Endothelial cell of umbilical vein (primary cell): ENCODE data around the gene CNPPD1. TPM values are rescaled to one million over a fixed set of nuclear protein-coding genes. Genes with fewer than 3 reads are reported as not detected.

Experiments used
- BruUV-seq: library from RNA; stranded (reverse); fragments of 400-500 nt; replicated peaks from 2 replicates; lab custom pipeline; 2021; lab: Mats Ljungman, UMichigan
- CTCF ChIA-PET: fragments of 300-600, 350-600 bp; sonication (Branson Sonifier 250); formaldehyde crosslinking; loops from one replicate; lab custom pipeline; 2021; ENCODE audit warnings: antibody characterized with exemption, inconsistent platforms; lab: Charles Lee
- POLR2A ChIA-PET: fragments of 300-600, 350-600 bp; sonication (Branson Sonifier 250); formaldehyde crosslinking; loops from one replicate; lab custom pipeline; 2021; ENCODE audit warnings: antibody characterized with exemption, inconsistent platforms; lab: Charles Lee
- DNase-seq: peaks from one replicate; pipeline ENCODE4 v3.0.0-alpha.2; 2011; ENCODE audit warnings: low read depth, low spot score
- FAIRE-seq: peaks from 2 replicates; lab custom pipeline; 2011; peaks lifted over from hg19 to GRCh38; lab: Jason Lieb, UNC
- H2AFZ ChIP-seq: 2 replicates; pipeline ENCODE4 v1.6.0; 2012; ENCODE audit warnings: low read depth, low read length, control low read depth, inconsistent platforms
- H3K27ac ChIP-seq: 2 replicates; pipeline ENCODE4 v1.5.1; 2011; ENCODE audit warnings: low read depth, mild to moderate bottlenecking, control low read depth, low read length, moderate library complexity; ENCODE audit not compliant: insufficient read depth
- H3K27me3 ChIP-seq, 2 experiments: 2 replicates each; pipeline versions ENCODE4 v1.6.0 to v1.6.1; 2011; ENCODE audit warnings: low read length in 2 of 2, mixed read lengths in 1 of 2; ENCODE audit not compliant: control insufficient read depth in 2 of 2, insufficient read depth in 2 of 2
- H3K36me3 ChIP-seq, 2 experiments: 2 replicates in 1 of 2; 3 replicates in 1 of 2; pipeline ENCODE4 v1.5.1; 2011; ENCODE audit warnings: low read length in 2 of 2, mild to moderate bottlenecking in 1 of 2, moderate library complexity in 1 of 2; ENCODE audit not compliant: control insufficient read depth in 2 of 2, insufficient read depth in 2 of 2; ENCODE audit errors: extremely low read depth in 1 of 2
- H3K4me1 ChIP-seq: 3 replicates; pipeline ENCODE4 v1.5.1; 2011; ENCODE audit warnings: mild to moderate bottlenecking, low read length; ENCODE audit not compliant: control insufficient read depth, insufficient read depth; ENCODE audit errors: extremely low read depth
- H3K4me2 ChIP-seq: 2 replicates; pipeline ENCODE4 v1.6.1; 2011; ENCODE audit warnings: low read length, control low read depth, mixed read lengths; ENCODE audit not compliant: insufficient read depth
- H3K4me3 ChIP-seq, 3 experiments: fragments of 200-600 bp in 1 of 3; sonication (generic), shearing (Covaris generic) in 1 of 3; replicated peaks in 1 of 3; 2 replicates each; pipeline ENCODE4 v1.5.1; 2011 to 2016; ENCODE audit warnings: control low read depth in 3 of 3, low read length in 3 of 3, mild to moderate bottlenecking in 2 of 3, inconsistent platforms in 1 of 3, low read depth in 1 of 3, moderate library complexity in 1 of 3; ENCODE audit not compliant: insufficient read depth in 1 of 3
- H3K79me2 ChIP-seq: 2 replicates; pipeline ENCODE4 v1.6.0; 2012; ENCODE audit warnings: low read length, inconsistent platforms; ENCODE audit not compliant: control insufficient read depth, insufficient read depth
- H3K9ac ChIP-seq: replicated peaks from 2 replicates; pipeline ENCODE3; 2011; ENCODE audit warnings: low read length, control low read depth; ENCODE audit not compliant: insufficient read depth; ENCODE audit errors: extremely low read depth
- H3K9me1 ChIP-seq: replicated peaks from 3 replicates; pipeline ENCODE4 v1.6.0; 2011; ENCODE audit warnings: mild to moderate bottlenecking, low read length; ENCODE audit not compliant: control insufficient read depth, insufficient read depth; ENCODE audit errors: extremely low read depth
- H3K9me3 ChIP-seq: replicated peaks from 2 replicates; pipeline ENCODE4 v1.5.1; 2012; ENCODE audit warnings: low read length, inconsistent platforms; ENCODE audit not compliant: control insufficient read depth, insufficient read depth
- H4K20me1 ChIP-seq: replicated peaks from 2 replicates; pipeline ENCODE3; 2011; ENCODE audit warnings: mild to moderate bottlenecking, low read length; ENCODE audit not compliant: control insufficient read depth, insufficient read depth; ENCODE audit errors: extremely low read depth
- EZH2 ChIP-seq: IDR thresholded peaks from 2 replicates; pipeline ENCODE4 v1.6.1; 2012; ENCODE audit warnings: borderline replicate concordance, low read depth, mild to moderate bottlenecking, moderate library complexity, low read length, inconsistent platforms; ENCODE audit not compliant: severe bottlenecking
- FOS ChIP-seq: IDR thresholded peaks from 2 replicates; pipeline ENCODE4 v1.6.1; 2011; ENCODE audit warnings: mild to moderate bottlenecking, low read length, moderate library complexity, borderline replicate concordance; ENCODE audit not compliant: insufficient read depth
- GATA2 ChIP-seq: IDR thresholded peaks from 2 replicates; pipeline ENCODE4 v1.7.0; 2011; ENCODE audit warnings: low read depth, mild to moderate bottlenecking, moderate library complexity, mixed read lengths, low read length; ENCODE audit not compliant: insufficient read length, insufficient read depth
- JUN ChIP-seq: IDR thresholded peaks from 2 replicates; pipeline ENCODE4 v1.6.1; 2011; ENCODE audit warnings: borderline replicate concordance, low read depth; ENCODE audit not compliant: insufficient read length, insufficient read depth
- MYC ChIP-seq: IDR thresholded peaks from one replicate; pipeline ENCODE4 v1.6.1; 2011; ENCODE audit warnings: mild to moderate bottlenecking, low read depth, low read length
- POLR2A ChIP-seq: IDR thresholded peaks from 2 replicates; pipeline ENCODE4 v1.6.1; 2012; ENCODE audit warnings: low read depth, mild to moderate bottlenecking, control low read depth, low read length
- POLR2AphosphoS5 ChIP-seq: IDR thresholded peaks from 2 replicates; pipeline ENCODE4 v1.6.1; 2012; ENCODE audit warnings: low read depth, mild to moderate bottlenecking, control low read depth, low read length, moderate library complexity; ENCODE audit not compliant: insufficient read depth
- dilution Hi-C: fragments of 300-500 bp; cut with MboI; formaldehyde crosslinking; loops from one replicate; pipeline ENCODE4 v1.15.0; 2019; ENCODE audit warnings: low sequenced_read_pairs; ENCODE audit not compliant: extremely low pct_ligation_motif_present
- intact Hi-C: fragments of 100-400 bp; cut with micrococcal nuclease; formaldehyde crosslinking; loops from one replicate; pipeline ENCODE4 v1.10.0; 2022
- polyA plus RNA-seq, 4 experiments: library from polyadenylated mRNA; depleted of rRNA in 3 of 4; stranded (reverse) in 3 of 4; unstranded in 1 of 4; fragments of >200 nt; gene quantifications; 2 replicates each; pipeline versions ENCODE4 v1.2.1 to v1.2.3, GENCODE V29; 2011 to 2012; ENCODE audit warnings: missing spikeins in 1 of 4
- total RNA-seq: library from RNA; stranded (reverse); gene quantifications from 2 replicates; pipeline ENCODE4 v1.2.3, GENCODE V29; 2021
- TF ChIP-seq, protein P1 (sequence below), 2 donors: IDR thresholded peaks; 1 replicate in 1 of 2; 2 replicates in 1 of 2; pipeline ENCODE4 v1.5.1; 2011; ENCODE audit warnings: low read length in 2 of 2, mild to moderate bottlenecking in 2 of 2, moderate library complexity in 2 of 2, control low read depth in 1 of 2, inconsistent platforms in 1 of 2, low read depth in 1 of 2; ENCODE audit not compliant: insufficient read depth in 1 of 2; ENCODE audit errors: extremely low read depth in 1 of 2
- TF ChIP-seq, protein P2 (sequence below): IDR thresholded peaks from 2 replicates; pipeline ENCODE4 v1.6.1; 2011; ENCODE audit not compliant: insufficient read depth, insufficient read length

CNPPD1 gene
- total and polyA plus RNA-seq, 2 donors (not counting 3 experiments of a cell fraction or from before 2014, with no cell fraction given) = 44.0 to 55.7 TPM

GRCh38 chr2:219177552-219178376 is 1.0 kb upstream of the CNPPD1 start, which contains the start of gene RETREG2:
TSS of gene RETREG2 (plus strand) at chr2:219178275. CDS start at chr2:219178353, 78 bp downstream.
- H3K9ac ChIP-seq = peak within 1 kb of the TSS; percentile 81
- no peaks in the 10 kb centered on the region for H3K27me3 ChIP-seq
- intact Hi-C loops = loop anchor here (1.0 to 5.0 kb wide), 9 partner anchors 17 to 610 kb away; partner anchors contain the start of genes ABCB6, ANKZF1, ATG9A and CNOT9
- dilution Hi-C loops = no loop called here
- H4K20me1 ChIP-seq = no peaks in the 10 kb centered on the region
- peak within 1 kb of the TSS; percentile 44 to 81 (median 67) for H3K4me3 ChIP-seq
- H3K79me2 ChIP-seq = peaks cover 22% of the 10 kb centered on the region
- H3K4me2 ChIP-seq = peak within 1 kb of the TSS; percentile 95
- POLR2A ChIA-PET = no interaction called here
- CTCF ChIA-PET = interaction anchor here (2.8 to 3.4 kb wide), 3 partner anchors 23 to 117 kb away, joined by 9 to 18 read pairs (median 14); partner anchors contain the start of gene ZFAND2B
- H3K27ac ChIP-seq = peak within 1 kb of the TSS; percentile 62
- DNase-seq (peak; percentile 93), FAIRE-seq (peak; percentile 87)
- peaks cover 18% of the 10 kb centered on the region for H3K4me1 ChIP-seq
- peaks cover 15 to 38% of the 10 kb centered on the region in 2 experiments for H3K36me3 ChIP-seq
- H3K9me3 ChIP-seq = no peaks in the 10 kb centered on the region
- H2AFZ ChIP-seq = peak within 1 kb of the TSS; percentile 88
- no peaks in the 10 kb centered on the region for H3K9me1 ChIP-seq
- BruUV-seq = TSS peak; percentile 78
- TF ChIP-seq POLR2A (peak; percentile 97), FOS (peak; percentile 63), POLR2AphosphoS5 (peak; percentile 98), MYC (no peak), EZH2 (no peak), GATA2 (no peak), JUN (no peak)
- TF ChIP-seq, protein P1, sequence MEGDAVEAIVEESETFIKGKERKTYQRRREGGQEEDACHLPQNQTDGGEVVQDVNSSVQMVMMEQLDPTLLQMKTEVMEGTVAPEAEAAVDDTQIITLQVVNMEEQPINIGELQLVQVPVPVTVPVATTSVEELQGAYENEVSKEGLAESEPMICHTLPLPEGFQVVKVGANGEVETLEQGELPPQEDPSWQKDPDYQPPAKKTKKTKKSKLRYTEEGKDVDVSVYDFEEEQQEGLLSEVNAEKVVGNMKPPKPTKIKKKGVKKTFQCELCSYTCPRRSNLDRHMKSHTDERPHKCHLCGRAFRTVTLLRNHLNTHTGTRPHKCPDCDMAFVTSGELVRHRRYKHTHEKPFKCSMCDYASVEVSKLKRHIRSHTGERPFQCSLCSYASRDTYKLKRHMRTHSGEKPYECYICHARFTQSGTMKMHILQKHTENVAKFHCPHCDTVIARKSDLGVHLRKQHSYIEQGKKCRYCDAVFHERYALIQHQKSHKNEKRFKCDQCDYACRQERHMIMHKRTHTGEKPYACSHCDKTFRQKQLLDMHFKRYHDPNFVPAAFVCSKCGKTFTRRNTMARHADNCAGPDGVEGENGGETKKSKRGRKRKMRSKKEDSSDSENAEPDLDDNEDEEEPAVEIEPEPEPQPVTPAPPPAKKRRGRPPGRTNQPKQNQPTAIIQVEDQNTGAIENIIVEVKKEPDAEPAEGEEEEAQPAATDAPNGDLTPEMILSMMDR (IDR thresholded peaks at IDR 0.05; ENCODE audit: extremely low read depth in 1 of 2, insufficient read depth in 1 of 2, low read depth in 1 of 2, low read length in 2 of 2) = peak in 1 of 2 donors; percentile 25
- TF ChIP-seq, protein P2, sequence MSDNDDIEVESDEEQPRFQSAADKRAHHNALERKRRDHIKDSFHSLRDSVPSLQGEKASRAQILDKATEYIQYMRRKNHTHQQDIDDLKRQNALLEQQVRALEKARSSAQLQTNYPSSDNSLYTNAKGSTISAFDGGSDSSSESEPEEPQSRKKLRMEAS = peak; percentile 89
